KG1 (cell line): ENCODE results near the gene EFNA5.
A peak's percentile ranks its signal among the peaks of the same experiment; 100 is the strongest.

Experiments used
- DNase-seq: peaks from one replicate; lab custom pipeline; 2025; lab: John Stamatoyannopoulos, UW

The EFNA5 gene

GRCh38 chr5:107393851-107394250 is 276.9 kb downstream of the EFNA5 start:
- no peak for DNase-seq

GRCh38 chr5:107391787-107392186 is 278.9 kb downstream of the EFNA5 start:
- DNase-seq: no peak

- DNase-seq: no peak
These were observed 281.0 kb downstream of the EFNA5 start for GRCh38 chr5:107389775-107390148.

DNA sequence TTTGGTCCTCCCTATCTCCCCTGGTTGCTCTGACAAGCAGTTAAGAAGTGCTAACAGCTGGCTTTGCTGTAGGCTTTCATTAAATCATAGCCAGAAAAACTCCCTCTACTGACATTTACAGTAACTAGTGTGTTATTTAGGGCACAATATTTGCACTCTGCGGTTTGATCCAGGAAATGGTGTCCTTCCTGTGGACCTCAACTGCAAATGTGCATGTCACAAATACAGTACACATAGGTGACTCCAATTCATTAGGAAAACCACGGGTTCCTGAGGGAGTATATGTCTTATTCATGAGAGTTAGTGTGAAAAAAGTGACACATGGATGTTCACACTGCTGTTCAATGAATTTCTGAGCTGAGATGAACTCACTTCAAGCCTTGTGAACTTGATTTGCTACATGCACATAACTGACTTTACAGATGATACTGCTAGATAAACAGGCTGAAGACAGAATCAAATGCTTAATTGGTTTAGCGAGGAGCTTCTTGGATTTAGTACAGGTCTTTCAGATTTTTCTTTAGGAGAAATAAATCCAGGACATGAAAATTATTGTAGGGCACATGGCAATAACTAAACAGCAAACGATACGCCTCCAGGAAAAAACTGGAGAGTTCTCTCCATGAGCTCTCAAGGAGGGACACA is 281.5 kb downstream of the EFNA5 start:
- DNase-seq: peak; percentile 6

GRCh38 chr5:107388141-107388861 is 282.4 kb downstream of the EFNA5 start:
- DNase-seq: no peak

DNA sequence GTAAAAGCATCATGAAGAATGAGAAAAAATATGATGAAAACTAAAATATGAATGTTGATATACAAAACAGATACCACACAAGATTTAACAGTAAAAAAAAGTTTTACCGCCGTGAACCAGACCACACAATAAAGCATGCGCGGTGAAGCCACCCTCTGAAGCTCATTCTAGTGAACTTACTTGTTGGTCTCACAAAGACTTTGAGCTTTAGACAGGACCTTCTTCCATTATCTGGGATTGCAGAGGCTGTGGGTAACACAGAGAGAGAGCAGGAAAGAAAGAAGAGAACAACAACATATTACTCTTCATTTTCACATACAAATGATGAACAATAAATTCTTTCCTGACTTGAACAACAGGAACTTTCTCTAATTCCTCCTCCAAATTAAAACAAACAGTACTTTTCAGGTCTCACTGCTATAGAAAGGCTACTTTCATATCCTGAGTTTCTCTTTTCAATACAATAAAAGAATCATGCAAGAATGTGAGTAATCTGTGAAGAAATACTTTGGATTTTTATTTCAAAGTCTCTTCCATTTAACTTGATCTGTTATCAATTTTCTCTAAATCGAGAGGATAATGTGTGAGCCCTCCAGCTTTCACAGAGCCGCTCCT is 283.1 kb downstream of the EFNA5 start:
- DNase-seq: no peak

- DNase-seq: no peak
These were observed 285.0 kb downstream of the EFNA5 start for GRCh38 chr5:107385708-107386107.

DNA sequence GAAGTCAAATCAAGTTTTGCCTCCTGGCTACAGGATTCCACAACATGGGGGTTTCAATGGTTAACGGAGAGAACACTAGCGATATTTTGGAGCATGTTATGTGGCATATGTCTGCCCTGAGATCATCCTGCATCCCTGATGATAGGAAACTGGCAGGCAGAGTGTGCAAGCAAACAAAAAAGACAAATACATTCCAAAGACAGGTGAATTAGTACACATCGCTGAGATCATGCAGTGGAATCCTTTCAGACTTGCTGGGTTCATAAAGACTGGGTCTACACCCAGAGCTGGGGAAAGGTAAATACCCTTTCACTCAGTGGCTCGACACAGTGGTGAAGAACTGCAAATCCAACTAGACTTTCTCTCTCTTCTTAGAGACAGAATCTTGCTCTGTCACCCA is 286.5 kb downstream of the EFNA5 start:
- DNase-seq: no peak

GRCh38 chr5:107383414-107383813 is 287.3 kb downstream of the EFNA5 start:
- DNase-seq: no peak

DNA sequence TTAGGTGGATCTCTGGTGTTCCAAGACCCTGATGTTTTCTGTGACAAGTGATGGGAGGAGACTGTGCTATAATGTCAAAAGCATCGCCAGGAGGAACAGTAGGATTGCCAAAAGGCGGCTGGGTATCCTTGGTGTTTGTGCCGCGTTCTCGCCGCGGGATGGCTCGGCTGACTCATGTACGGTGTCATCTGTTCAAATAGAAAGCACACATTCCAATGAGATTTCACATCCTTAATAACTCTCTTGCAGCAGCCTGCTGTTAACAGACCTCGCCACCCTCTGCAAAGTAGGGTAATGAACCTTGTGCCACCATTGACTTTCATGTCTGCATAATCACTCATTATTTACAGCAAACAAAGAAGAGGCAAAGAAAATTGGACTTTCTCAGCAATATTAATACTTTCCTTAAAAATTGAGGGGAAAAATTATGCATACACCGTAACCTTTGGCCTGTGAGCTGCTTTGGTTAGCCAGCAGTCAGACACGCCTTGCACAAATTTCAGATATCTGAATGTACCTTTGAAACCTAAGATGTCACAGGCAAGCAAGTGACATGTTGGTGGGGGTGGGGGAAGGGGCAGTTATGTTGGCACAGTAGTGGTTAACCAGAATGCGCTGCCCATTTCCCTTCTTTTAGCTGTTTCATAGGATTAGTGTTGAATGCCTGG is 289.4 kb downstream of the EFNA5 start:
- no peak for DNase-seq

- no peak for DNase-seq
These were observed 290.1 kb downstream of the EFNA5 start for GRCh38 chr5:107380654-107381053.

- no peak for DNase-seq
These were observed 292.4 kb downstream of the EFNA5 start for GRCh38 chr5:107378218-107378899.

DNA sequence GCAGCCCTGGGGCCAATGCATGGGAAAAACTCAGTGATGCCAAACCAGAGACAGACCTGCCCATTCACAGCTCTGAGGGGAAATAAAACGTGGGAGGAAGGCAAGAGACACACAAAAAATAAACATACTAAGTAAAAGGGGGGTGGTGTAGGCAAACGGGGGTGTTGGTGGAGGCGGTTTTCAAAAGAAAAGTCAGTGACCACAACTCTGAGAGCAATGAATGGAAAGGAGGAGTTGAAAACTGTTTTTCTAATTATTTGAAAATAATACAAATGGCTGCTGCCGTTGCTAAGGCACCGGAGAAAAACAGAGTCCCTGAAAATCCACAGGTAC is 293.5 kb downstream of the EFNA5 start:
- no peak for DNase-seq

GRCh38 chr5:107376546-107377276 is 294.0 kb downstream of the EFNA5 start:
- no peak for DNase-seq

DNA sequence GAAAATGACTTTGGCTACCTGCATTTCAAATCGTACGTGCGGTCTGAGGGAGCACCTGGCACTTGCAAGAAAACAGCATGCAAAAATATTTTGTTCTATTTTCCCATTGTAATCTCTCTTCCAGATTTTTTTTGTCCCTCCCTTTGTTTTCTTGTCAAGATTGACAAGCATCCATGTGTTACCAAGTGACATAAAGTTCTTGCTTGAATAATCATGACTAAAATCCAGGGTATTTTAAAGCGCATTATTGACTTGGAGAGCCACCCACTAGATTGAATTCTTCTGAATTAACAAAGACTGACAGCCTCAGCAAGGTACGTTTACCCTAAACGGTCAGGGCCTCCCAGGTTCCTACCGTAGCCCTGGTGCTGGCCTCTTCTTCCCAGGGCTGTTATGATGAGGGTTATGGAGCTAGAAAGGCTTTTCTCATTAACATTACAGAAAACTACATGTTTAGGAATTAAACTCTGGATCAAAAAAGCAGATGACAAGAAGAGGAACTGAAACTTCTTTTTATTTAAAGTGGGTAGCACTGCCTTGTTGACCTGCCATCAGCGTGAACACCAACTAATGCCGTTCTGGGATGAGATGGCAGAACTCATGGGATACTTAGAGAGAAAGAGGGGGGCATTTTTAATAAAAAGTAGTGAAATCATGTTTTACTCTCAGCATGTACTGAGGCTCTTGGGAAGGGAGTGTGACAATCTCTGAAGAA is 297.0 kb downstream of the EFNA5 start:
- DNase-seq: no peak

GRCh38 chr5:107372723-107373450 is 297.9 kb downstream of the EFNA5 start:
- no peak for DNase-seq

DNA sequence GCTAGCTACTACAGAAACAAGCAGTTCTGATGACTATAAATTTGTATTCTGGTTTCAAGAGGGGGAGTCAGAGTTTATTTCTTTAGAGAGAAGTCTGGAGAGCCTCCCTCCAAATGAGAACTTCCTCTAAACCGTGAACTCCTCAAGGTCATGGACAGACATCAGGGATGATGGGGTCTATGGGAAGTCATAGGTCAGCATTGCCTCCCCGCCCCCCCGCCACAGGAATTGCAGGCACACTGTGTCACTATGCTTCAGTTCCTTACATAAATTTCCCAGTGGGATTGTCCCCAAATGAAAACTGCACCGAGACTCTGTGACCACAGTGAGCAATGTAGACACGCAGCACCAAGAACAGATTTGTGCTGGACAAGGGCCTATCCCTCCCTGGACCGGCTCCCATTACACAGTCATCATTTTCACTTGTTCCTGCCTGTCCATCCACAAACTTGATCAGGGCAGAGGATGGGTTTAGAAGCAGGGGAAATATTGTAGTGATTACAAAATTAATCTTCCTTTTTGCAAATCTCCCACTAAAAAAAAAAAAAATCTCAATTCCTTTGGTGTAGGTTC is 300.3 kb downstream of the EFNA5 start:
- no peak for DNase-seq

DNA sequence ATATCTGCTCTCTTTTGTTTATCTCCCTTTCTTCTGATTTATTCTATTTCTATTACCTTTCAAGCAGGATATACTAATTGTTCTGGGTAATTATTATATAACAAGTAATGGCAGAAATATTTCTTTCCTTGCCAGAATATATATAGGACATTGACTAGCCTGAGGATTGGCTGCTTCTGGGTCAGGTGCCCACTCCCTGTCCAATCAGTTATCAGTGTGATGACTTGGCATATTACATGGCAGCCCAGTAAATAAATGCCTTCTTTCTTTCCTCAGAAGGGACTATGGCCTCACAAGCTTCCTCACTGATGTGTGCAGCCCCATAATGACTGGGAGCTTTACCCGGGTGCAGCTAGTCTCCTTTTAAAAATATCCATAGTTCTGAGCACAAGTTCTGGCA is 301.1 kb downstream of the EFNA5 start:
- DNase-seq: no peak

- no peak for DNase-seq
These were observed 302.1 kb downstream of the EFNA5 start for GRCh38 chr5:107368615-107369014.

DNA sequence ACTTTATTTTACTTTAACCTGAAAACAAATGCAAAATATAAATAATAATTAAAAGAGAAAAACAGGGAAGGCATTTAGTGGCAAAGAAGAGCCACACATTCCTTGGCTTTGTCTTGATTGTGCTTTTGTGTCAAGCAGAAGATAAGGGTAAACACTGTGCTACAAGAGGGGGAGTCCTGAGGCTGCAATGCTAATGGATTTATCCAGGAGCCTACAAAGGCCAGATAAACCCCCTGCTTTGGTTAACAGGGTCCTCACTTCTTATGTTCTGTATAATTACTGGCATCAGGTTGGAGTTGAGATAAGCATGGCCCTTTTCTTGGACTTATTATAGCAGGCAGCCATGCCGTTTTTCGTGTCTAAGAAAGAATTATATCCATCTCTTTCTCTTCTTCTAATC is 302.8 kb downstream of the EFNA5 start:
- no peak for DNase-seq
